ENCODE measurements around the gene CAV1. TPM values are rescaled to one million over a fixed set of nuclear protein-coding genes. Genes with fewer than 3 reads are reported as not detected.

CAV1 gene
- polyA plus RNA-seq, 1 donor (not counting 4 experiments of a cell fraction or from before 2014, with no cell fraction given): 2,905 TPM

- H3K36me3 ChIP-seq (ENCODE audit: control insufficient read depth in 2 of 2, extremely low read depth in 1 of 2, insufficient read depth in 2 of 2, low read length in 2 of 2): peaks cover 27 to 63% of the 10 kb centered on the region in 2 experiments
- H3K27ac ChIP-seq (ENCODE audit: control insufficient read depth, insufficient read depth, low read length): no peak overlapping the region
- H3K9ac ChIP-seq (ENCODE audit: control insufficient read depth, extremely low read depth, insufficient read depth, low read length): no peak overlapping the region
- no peak overlapping the region for H3K4me2 ChIP-seq (ENCODE audit: control insufficient read depth, extremely low read depth, insufficient read depth, low read depth, low read length)
- H3K9me3 ChIP-seq (ENCODE audit: control insufficient read depth, low read depth, low read length): no peaks in the 10 kb centered on the region
- no peak for DNase-seq (ENCODE audit: low read depth, low spot score)
- H4K20me1 ChIP-seq (ENCODE audit: control insufficient read depth, extremely low read depth, insufficient read depth, low read length): peaks cover 27% of the 10 kb centered on the region
- H3K79me2 ChIP-seq (ENCODE audit: control insufficient read depth, insufficient read depth, low read length): peaks cover 36% of the 10 kb centered on the region
- H3K4me3 ChIP-seq (ENCODE audit: control insufficient read depth in 2 of 3, extremely low read depth in 1 of 3, insufficient read depth in 2 of 3, low read depth in 1 of 3, low read length in 3 of 3): no peak overlapping the region
- no peaks in the 10 kb centered on the region for H3K27me3 ChIP-seq (ENCODE audit: control insufficient read depth, extremely low read depth, insufficient read depth, low read length)
- H2AFZ ChIP-seq (ENCODE audit: control insufficient read depth, low read length): no peak overlapping the region
- TF ChIP-seq EZH2 (IDR thresholded peaks at IDR 0.05; ENCODE audit: low read length) (no peak), CTCF (optimal IDR thresholded peaks at IDR 0.05 in 1 of 3, IDR thresholded peaks at IDR 0.05 in 1 of 3, conservative IDR thresholded peaks at IDR 0.05 in 1 of 3; ENCODE audit: extremely low read depth in 1 of 3, insufficient read depth in 2 of 3, low read length in 3 of 3) (no peak)
- FAIRE-seq: peak; percentile 29
- dilution Hi-C loops (cut with MboI; ENCODE audit: extremely low pct_ligation_motif_present, low sequenced_read_pairs): no loop called here
- H3K4me1 ChIP-seq (ENCODE audit: control insufficient read depth, extremely low read depth, insufficient read depth, low read length): peaks cover 3% of the 10 kb centered on the region
- H3K9me1 ChIP-seq (ENCODE audit: control insufficient read depth, extremely low read depth, insufficient read depth, low read length): peaks cover 12% of the 10 kb centered on the region
Observed at GRCh38 chr7:116557901-116558300, 33.1 kb downstream of the CAV1 start.

- Histone ChIP-seq H3K27ac (ENCODE audit: control insufficient read depth, insufficient read depth, low read length) (no peak overlapping the region), H2AFZ (ENCODE audit: control insufficient read depth, low read length) (no peak overlapping the region), H3K27me3 (ENCODE audit: control insufficient read depth, extremely low read depth, insufficient read depth, low read length) (no peaks in the 10 kb centered on the region), H3K4me2 (ENCODE audit: control insufficient read depth, extremely low read depth, insufficient read depth, low read depth, low read length) (no peak overlapping the region), H3K4me1 (ENCODE audit: control insufficient read depth, extremely low read depth, insufficient read depth, low read length) (peaks cover 3% of the 10 kb centered on the region), H3K79me2 (ENCODE audit: control insufficient read depth, insufficient read depth, low read length) (peaks cover 15% of the 10 kb centered on the region), H3K9me1 (ENCODE audit: control insufficient read depth, extremely low read depth, insufficient read depth, low read length) (peaks cover 12% of the 10 kb centered on the region), H3K9me3 (ENCODE audit: control insufficient read depth, low read depth, low read length) (no peaks in the 10 kb centered on the region), H3K4me3 (ENCODE audit: control insufficient read depth in 2 of 3, extremely low read depth in 1 of 3, insufficient read depth in 2 of 3, low read depth in 1 of 3, low read length in 3 of 3) (no peak overlapping the region), H4K20me1 (ENCODE audit: control insufficient read depth, extremely low read depth, insufficient read depth, low read length) (peaks cover 17% of the 10 kb centered on the region), H3K36me3 (ENCODE audit: control insufficient read depth in 2 of 2, extremely low read depth in 1 of 2, insufficient read depth in 2 of 2, low read length in 2 of 2) (peaks cover 19 to 40% of the 10 kb centered on the region in 2 experiments), H3K9ac (ENCODE audit: control insufficient read depth, extremely low read depth, insufficient read depth, low read length) (no peak overlapping the region)
- TF ChIP-seq EZH2 (IDR thresholded peaks at IDR 0.05; ENCODE audit: low read length): no peak
- TF ChIP-seq CTCF (optimal IDR thresholded peaks at IDR 0.05 in 1 of 3, IDR thresholded peaks at IDR 0.05 in 1 of 3, conservative IDR thresholded peaks at IDR 0.05 in 1 of 3; ENCODE audit: extremely low read depth in 1 of 3, insufficient read depth in 2 of 3, low read length in 3 of 3): no peak
- FAIRE-seq: no peak
- no peak for DNase-seq (ENCODE audit: low read depth, low spot score)
- dilution Hi-C loops (cut with MboI; ENCODE audit: extremely low pct_ligation_motif_present, low sequenced_read_pairs): no loop called here
Observed at GRCh38 chr7:116560021-116560970, 35.5 kb downstream of the CAV1 start.
